ENCODE data around the gene IL17C.
A peak's percentile ranks its signal among the peaks of the same experiment; 100 is the strongest.

The IL17C gene

DNA sequence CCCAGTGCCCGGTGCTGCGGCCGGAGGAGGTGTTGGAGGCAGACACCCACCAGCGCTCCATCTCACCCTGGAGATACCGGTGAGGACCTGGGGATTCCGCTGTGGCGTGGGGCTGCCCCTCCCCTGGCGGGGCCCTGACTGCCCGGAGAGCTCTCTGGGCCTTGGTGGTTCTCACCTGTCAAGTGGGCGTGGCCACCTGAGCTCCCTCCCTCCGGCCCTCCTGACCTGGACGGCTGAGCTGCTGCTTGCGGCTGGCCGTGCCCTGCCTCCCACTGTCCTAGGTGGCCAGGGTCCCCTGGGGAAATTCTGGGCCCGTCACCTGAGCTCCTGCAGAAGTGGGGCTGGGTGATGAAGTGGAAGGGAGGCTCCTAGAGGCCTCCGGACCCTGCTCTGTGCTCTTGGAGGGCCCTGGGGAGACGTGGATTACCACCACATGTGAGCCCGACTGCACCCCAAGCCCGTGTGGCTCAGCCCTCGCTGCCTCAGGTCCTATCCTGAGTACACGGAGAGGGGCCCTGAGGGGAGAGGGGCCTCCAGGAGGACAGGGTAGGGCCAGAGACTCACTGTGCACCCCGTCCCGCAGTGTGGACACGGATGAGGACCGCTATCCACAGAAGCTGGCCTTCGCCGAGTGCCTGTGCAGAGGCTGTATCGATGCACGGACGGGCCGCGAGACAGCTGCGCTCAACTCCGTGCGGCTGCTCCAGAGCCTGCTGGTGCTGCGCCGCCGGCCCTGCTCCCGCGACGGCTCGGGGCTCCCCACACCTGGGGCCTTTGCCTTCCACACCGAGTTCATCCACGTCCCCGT lies 1.1 kb downstream of the IL17C start:
- no peak overlapping the region; the same call in 1 of the 2 replicates for H3K9ac ChIP-seq (ENCODE audit: low read length)
- no peak overlapping the region for H2AFZ ChIP-seq (ENCODE audit: low read length)
- H3K9me3 ChIP-seq (ENCODE audit: low read length): no peaks in the 10 kb centered on the region
- no peak overlapping the region; the same call in 1 of the 2 replicates for H3K4me2 ChIP-seq (ENCODE audit: low read length)
- peaks cover 37% of the 10 kb centered on the region for H3K4me1 ChIP-seq (ENCODE audit: insufficient read depth, low read length, severe bottlenecking)
- peaks cover 16% of the 10 kb centered on the region for H3K27me3 ChIP-seq (ENCODE audit: insufficient read depth, low read length)
- no peaks in the 10 kb centered on the region for H3K9me2 ChIP-seq (ENCODE audit: low read depth, low read length)
- H3K4me3 ChIP-seq (ENCODE audit: low read depth, low read length, poor library complexity, severe bottlenecking): no peak overlapping the region
- H3K27ac ChIP-seq (ENCODE audit: low read depth, low read length, poor library complexity, severe bottlenecking): peak overlapping the region; percentile 50
- H3K79me2 ChIP-seq (ENCODE audit: insufficient read depth, low read length): no peaks in the 10 kb centered on the region
- H3K36me3 ChIP-seq (ENCODE audit: insufficient read depth, low read length): peaks cover 22% of the 10 kb centered on the region
- H4K20me1 ChIP-seq (ENCODE audit: insufficient read depth, low read length): no peaks in the 10 kb centered on the region
- H3F3A ChIP-seq (ENCODE audit: insufficient read depth, low read length): no peaks in the 10 kb centered on the region
- TF ChIP-seq EZH2 (IDR thresholded peaks at IDR 0.05; ENCODE audit: borderline replicate concordance, low read length): no peak
- TF ChIP-seq, protein P1, sequence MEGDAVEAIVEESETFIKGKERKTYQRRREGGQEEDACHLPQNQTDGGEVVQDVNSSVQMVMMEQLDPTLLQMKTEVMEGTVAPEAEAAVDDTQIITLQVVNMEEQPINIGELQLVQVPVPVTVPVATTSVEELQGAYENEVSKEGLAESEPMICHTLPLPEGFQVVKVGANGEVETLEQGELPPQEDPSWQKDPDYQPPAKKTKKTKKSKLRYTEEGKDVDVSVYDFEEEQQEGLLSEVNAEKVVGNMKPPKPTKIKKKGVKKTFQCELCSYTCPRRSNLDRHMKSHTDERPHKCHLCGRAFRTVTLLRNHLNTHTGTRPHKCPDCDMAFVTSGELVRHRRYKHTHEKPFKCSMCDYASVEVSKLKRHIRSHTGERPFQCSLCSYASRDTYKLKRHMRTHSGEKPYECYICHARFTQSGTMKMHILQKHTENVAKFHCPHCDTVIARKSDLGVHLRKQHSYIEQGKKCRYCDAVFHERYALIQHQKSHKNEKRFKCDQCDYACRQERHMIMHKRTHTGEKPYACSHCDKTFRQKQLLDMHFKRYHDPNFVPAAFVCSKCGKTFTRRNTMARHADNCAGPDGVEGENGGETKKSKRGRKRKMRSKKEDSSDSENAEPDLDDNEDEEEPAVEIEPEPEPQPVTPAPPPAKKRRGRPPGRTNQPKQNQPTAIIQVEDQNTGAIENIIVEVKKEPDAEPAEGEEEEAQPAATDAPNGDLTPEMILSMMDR (IDR thresholded peaks at IDR 0.05; ENCODE audit: low read length): no peak

DNA sequence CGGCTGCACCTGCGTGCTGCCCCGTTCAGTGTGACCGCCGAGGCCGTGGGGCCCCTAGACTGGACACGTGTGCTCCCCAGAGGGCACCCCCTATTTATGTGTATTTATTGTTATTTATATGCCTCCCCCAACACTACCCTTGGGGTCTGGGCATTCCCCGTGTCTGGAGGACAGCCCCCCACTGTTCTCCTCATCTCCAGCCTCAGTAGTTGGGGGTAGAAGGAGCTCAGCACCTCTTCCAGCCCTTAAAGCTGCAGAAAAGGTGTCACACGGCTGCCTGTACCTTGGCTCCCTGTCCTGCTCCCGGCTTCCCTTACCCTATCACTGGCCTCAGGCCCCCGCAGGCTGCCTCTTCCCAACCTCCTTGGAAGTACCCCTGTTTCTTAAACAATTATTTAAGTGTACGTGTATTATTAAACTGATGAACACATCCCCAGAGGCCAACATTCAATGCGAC lies 1.7 kb downstream of the IL17C start:
- Histone ChIP-seq H3F3A (ENCODE audit: insufficient read depth, low read length) (no peaks in the 10 kb centered on the region), H3K79me2 (ENCODE audit: insufficient read depth, low read length) (no peaks in the 10 kb centered on the region), H4K20me1 (ENCODE audit: insufficient read depth, low read length) (no peaks in the 10 kb centered on the region), H3K4me3 (ENCODE audit: low read depth, low read length, poor library complexity, severe bottlenecking) (no peak overlapping the region), H3K27ac (ENCODE audit: low read depth, low read length, poor library complexity, severe bottlenecking) (peak overlapping the region; percentile 33), H3K9ac (ENCODE audit: low read length) (no peak overlapping the region), H3K36me3 (ENCODE audit: insufficient read depth, low read length) (peaks cover 27% of the 10 kb centered on the region), H3K4me2 (ENCODE audit: low read length) (no peak overlapping the region), H3K9me2 (ENCODE audit: low read depth, low read length) (no peaks in the 10 kb centered on the region), H3K27me3 (ENCODE audit: insufficient read depth, low read length) (peaks cover 16% of the 10 kb centered on the region), H3K4me1 (ENCODE audit: insufficient read depth, low read length, severe bottlenecking) (peaks cover 30% of the 10 kb centered on the region), H3K9me3 (ENCODE audit: low read length) (no peaks in the 10 kb centered on the region), H2AFZ (ENCODE audit: low read length) (no peak overlapping the region)
- TF ChIP-seq, protein P1 (IDR thresholded peaks at IDR 0.05; ENCODE audit: low read length): no peak
- no peak for TF ChIP-seq EZH2 (IDR thresholded peaks at IDR 0.05; ENCODE audit: borderline replicate concordance, low read length)

DNA sequence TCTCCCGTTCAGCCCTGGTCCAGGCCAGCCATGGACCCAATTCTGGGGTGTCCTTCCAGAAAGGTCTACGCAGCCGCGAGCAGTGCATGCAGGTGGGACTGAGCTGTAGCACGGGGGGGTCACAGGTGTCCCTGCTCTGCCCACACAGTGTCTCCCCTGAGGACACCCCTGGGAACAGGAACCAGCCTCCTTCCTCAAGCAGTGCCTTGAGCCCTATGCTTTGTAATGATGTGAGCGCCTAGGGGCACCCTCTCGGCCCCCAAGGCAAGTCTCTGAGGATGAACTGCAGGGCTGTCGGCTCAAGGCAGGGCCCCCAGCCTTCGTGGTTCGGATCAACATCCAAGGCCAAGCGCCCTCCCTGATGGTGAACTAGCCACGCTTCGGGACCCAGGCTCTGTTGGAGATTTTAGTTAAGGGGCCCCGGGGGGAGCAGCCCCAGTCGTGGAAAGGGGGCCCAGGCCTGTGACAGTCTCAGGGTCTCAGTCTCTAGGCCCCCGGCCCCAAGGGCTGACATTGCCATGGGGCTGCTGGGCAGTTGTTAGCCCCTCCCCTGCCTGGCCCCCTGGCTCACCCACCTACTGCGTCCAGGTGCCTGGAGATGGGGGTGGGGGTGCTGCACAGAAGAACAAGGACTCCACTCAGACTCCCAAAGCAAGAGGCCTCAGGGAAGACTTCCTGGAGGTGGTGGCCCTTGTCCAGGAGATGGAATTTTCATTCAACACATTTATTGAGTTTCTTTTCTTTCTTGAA lies 2.3 kb downstream of the IL17C start:
- no peaks in the 10 kb centered on the region for H4K20me1 ChIP-seq (ENCODE audit: insufficient read depth, low read length)
- no peak overlapping the region for H3K4me2 ChIP-seq (ENCODE audit: low read length)
- no peak overlapping the region for H3K9ac ChIP-seq (ENCODE audit: low read length)
- H3K4me3 ChIP-seq (ENCODE audit: low read depth, low read length, poor library complexity, severe bottlenecking): no peak overlapping the region
- peaks cover 16% of the 10 kb centered on the region for H3K27me3 ChIP-seq (ENCODE audit: insufficient read depth, low read length)
- no peaks in the 10 kb centered on the region for H3F3A ChIP-seq (ENCODE audit: insufficient read depth, low read length)
- no peak overlapping the region for H2AFZ ChIP-seq (ENCODE audit: low read length)
- H3K27ac ChIP-seq (ENCODE audit: low read depth, low read length, poor library complexity, severe bottlenecking): peak overlapping the region; percentile 33
- peaks cover 33% of the 10 kb centered on the region for H3K36me3 ChIP-seq (ENCODE audit: insufficient read depth, low read length)
- no peaks in the 10 kb centered on the region for H3K9me2 ChIP-seq (ENCODE audit: low read depth, low read length)
- no peaks in the 10 kb centered on the region for H3K79me2 ChIP-seq (ENCODE audit: insufficient read depth, low read length)
- peaks cover 25% of the 10 kb centered on the region for H3K4me1 ChIP-seq (ENCODE audit: insufficient read depth, low read length, severe bottlenecking)
- H3K9me3 ChIP-seq (ENCODE audit: low read length): no peaks in the 10 kb centered on the region
- no peak for TF ChIP-seq EZH2 (IDR thresholded peaks at IDR 0.05; ENCODE audit: borderline replicate concordance, low read length)
- TF ChIP-seq, protein P1 (IDR thresholded peaks at IDR 0.05; ENCODE audit: low read length): no peak
